HT1080 (cell line): ENCODE measurements around the gene AFMID. TPM values are rescaled to one million over a fixed set of nuclear protein-coding genes. Genes with fewer than 3 reads are reported as not detected.
"Not testable (repeated sequence)": the region's sequence is repeated elsewhere in the genome, so short reads cannot be mapped to it uniquely, and the experiment has no call there.

ENCODE experiments used
- DNase-seq: peaks from one replicate; pipeline ENCODE4 v3.0.0-alpha.2; 2015; ENCODE audit warnings: low read depth
- total RNA-seq: library from RNA; depleted of rRNA; stranded (reverse); fragments of >200 nt; shearing (Covaris generic); gene quantifications from 2 replicates; pipeline ENCODE4 v1.2.3, GENCODE V29; 2014

Gene AFMID
- total RNA-seq, 1 experiment from 2014 or later: 37.2 TPM

DNA sequence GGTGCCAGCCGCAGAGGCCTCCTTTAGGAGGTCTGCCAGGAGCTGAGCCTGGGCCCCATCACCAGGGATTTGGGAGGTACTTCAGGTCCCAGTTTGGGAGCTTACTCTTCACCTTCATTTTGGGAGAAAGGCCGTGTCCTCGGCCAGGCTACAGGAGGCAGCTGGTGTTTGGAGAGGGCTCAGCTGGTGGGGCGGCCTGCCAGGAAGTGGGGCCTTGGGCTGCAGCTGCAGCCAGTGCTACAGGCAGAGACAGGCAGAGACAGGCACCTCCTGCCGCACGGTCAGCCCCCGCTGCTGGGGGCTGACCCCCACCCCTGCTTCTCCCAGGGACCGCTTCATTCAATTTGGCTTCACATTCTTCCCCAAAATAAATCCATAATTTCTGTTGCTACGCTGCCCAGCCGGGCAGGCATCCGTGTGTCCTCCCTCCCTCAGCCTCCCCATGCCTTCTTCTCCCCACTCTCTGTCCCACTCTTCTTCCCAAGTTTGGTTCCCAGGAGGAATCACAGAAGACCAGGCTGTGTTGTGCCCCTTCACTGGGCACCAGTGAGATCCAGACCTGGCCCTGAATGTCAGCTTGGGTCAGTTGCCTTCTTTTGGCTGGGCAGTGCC is 50.3 kb downstream of the AFMID start:
- DNase-seq: no peak

DNA sequence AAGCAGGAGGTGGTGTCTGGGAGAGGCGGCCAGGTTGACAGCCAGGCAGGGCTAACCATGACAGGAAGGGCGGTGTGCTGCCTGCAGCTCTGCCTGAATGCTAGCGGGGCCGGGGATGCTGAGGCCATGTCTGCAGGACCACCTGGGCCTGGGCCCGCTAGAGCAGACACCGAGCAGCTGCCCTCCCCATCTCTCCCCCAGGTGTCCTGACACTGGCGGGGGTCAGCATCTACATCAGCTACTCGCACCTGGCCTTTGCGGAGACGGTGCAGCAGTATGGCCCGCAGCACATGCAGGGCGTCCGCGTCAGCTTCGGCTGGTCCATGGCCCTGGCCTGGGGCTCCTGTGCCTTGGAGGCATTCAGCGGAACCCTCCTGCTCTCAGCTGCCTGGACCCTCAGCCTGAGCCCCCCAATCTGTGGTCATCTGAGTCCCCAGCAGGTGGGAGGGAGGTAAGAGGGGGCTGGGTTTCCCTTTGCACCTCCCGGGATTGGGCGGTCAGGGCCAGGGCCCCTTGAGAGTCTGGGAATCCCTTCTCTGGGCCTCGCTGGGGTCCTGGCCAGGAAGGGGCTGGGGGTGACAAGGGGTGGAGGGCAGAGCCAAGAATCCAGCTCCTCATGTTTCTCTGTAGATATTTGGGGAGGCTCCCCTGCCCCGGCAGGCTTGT is 51.8 kb downstream of the AFMID start:
- DNase-seq: no peak

DNA sequence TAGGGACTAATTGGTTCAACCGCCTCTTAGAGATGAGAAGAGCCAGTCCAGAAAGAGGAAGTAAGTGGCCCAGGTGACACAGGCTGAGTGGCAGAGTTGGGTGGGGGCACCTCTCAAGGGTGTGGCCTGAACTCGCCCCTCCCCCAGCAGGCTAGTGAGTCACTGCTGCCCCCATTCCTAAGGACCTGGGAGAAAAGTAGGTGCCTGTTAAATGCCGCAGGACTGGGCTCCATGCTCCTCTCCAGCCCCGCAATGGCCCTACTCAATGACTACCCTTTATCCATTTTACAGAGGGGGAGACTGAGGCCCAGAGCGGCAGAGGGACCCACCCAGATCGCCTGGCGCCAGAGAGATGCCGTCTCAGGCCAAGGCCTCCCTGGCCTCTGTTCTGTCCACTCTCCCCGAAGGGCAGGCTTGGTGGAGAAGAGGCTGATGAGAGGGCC is 52.3 kb downstream of the AFMID start:
- DNase-seq: no peak

DNA sequence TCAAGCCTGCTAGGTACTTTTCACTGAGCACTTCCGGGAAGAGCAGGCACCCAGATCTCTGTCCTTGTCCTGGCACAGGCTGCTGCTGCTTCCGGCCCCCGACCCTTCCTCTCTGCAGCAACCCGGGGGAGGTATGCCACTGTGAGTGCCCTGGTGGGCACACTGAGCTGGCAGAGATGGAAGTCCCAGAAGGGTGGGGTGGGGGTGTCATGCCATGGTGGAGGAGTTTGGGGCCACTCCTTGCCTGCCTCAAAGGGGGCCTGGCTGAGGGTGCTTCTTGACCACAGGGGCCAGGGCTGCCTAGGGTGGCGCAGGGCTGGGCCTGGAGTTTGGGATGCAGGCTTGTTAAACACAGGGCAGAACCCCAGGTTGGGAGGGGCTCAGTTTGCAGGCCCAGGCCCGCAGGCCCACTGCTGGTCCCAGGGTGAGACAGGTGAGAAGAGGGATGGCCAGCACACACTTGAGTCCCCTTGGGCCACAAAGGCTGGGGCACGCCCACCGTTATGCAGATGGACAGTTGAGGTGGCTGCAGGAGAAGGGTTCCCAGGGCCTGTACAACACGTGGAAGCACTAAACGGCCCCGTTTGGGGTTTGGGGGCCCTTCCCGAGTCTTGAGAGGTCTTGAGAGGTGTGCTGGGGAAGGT is 53.0 kb downstream of the AFMID start:
- no peak for DNase-seq

DNA sequence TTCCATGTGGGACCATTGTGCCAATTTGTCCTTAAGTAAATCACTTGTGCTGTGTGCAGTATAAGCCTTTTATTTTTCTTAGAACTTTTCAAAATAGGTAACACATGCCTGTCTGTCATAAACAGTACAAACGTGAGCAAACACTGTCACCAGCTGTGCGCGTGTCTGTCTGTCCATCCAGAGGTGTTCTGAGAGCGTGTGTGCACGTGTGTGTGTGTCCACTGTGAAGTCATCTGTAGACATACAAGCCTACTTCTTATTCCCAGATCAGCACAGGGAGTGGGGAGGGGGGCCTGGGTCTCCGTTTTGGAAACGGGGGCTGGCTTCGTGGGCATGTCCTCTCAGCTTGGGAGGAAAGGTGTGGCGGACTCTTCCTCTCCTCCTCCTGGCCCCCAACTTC is 53.7 kb downstream of the AFMID start:
- no peak for DNase-seq

- DNase-seq: peak; percentile 65
These were observed 54.3 kb downstream of the AFMID start for GRCh38 chr17:78241277-78242023.

DNA sequence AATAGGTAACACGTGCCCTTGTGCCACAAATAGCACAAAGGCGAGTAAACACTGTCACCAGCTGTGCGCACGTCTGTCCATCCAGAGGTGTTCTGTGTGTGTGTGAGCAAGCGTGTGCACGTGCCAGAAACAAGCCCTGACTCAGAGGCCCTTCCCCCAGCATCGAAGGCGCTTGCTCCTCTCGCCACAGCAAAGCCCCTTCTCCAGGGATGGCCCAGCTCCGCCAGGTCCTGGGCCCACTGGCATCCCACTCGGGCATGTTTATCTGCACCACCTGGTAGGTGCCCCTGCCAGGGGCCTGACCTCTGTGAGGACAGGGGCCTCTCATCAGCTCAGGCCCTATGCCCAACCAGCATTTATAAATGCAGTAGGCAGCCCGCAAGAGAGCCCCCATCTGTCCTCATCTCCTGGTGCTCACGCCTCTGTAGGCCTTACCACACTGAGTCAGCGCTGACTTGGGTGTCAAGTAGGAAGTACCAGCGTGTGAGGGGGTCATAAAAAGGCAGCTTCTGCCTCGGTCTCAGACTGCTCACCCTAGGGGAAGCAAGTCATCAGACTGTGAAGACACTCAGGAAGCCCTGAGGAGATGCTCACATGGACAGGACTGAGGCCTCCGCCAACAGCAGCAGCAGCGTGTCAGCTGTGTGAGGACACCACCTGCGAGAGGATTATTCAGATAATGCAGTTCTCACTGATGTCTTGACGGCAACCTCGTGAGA is 55.0 kb downstream of the AFMID start:
- DNase-seq: peak; percentile 72

DNA sequence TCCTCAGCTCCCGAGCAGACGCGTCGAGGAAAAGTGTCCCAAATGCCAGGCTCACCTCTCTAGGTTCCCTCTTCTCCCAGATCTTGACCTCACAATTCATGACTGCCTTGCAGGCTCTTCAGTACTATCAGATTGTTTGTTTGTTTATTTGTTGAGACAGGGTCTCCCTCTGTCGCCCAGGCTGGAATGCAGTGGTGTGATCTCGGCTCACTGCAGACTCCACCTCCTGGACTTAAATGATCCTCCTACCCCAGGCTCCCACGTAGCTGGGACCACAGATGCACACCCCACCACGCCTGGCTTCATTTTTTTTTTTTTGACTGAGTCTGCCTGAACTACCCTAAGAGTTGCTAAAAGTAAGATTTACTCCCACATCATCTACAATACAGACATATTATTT is 60.1 kb downstream of the AFMID start:
- no peak for DNase-seq

DNA sequence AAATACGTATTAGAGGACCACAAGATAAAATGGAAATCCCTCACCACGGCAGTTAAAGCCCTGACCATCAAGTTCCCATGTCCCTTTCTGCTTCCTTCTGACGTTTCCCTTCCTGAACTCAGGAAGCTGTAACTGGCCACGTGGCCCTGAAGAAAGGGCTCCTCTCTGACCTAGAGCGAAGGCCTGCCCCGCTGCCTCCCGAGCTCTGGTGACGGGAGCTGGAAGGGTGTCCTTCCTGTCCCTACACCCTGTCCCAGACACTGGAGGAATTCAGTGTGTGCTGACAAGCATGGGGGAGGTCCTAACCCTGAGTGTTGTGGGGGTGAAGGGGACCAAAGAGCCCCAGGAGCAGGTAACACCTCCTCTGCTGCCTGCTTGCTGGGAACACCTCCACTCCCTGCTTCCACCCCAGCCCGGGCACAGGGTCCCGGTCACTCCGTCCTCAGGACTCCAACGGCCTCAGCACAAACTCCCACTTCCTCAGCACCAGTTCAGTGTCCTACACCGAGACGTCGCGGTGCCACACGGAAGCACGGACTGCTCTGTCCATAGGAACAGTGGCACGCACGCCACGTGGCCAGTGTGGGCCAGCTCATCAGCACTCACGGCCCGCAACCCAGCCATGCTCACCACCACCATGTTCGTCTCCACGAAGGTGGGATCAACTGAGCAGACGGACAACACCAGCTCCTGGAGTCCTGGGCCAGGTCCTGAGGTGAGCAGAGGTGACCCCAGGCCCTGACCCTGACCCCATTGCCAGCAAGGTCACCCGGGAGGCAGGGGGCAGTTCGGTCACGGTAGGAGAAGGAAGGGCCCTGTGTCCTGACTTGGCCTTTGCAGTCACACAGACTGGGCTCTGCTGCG is 61.1 kb downstream of the AFMID start:
- DNase-seq: no peak

GRCh38 chr17:78249074-78249817 is 62.1 kb downstream of the AFMID start:
- no peak for DNase-seq

- no peak for DNase-seq
These were observed 63.0 kb downstream of the AFMID start for GRCh38 chr17:78249818-78250806.

- DNase-seq: peak; percentile 82
These were observed 64.0 kb downstream of the AFMID start for GRCh38 chr17:78250891-78251772.

- DNase-seq: no peak
These were observed 64.6 kb downstream of the AFMID start for GRCh38 chr17:78251773-78252103.

DNA sequence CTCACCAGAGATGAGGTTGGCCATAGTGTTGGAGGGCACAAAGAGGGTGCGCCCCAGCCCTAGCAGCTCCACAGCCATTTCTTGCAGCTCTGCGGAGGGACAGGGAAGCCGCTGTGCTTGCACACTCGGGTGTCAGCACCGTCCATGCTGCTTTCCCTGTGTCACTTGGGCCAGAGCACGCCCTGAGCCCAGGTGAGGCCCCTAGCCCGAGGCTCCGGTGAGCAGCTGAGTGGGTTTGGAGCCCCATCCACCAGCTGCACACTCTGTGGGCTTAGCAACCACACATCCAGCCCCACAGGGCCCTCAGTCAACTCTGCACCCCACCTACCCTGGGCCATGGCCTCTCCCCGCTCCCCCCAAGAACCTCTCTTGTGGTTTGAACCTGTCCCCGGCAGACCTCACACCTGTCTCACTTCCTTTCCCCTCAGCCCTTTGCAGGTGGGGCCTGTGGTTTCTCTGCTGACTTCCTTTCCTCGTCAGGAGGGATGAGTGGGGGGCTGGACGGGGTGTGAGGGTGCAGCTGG is 65.0 kb downstream of the AFMID start:
- no peak for DNase-seq

- DNase-seq: no peak
These were observed 65.8 kb downstream of the AFMID start for GRCh38 chr17:78252701-78253635.

DNA sequence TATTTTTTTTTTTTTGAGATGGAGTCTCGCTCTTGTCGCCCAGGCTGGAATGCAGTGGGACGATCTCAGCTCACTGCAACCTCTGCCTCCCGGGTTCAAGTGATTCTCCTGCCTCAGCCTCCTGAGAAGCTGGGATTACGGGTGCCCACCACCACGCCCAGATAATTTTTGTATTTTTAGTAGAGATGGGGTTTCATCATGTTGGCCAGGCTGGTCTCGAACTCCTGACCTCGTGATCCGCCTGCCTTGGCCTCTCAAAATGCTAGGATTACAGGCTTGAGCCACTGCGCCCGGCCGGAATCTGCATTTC is 66.4 kb downstream of the AFMID start:
- not testable (repeated sequence) for DNase-seq
